ENCODE data around the gene RPP40.

DNA sequence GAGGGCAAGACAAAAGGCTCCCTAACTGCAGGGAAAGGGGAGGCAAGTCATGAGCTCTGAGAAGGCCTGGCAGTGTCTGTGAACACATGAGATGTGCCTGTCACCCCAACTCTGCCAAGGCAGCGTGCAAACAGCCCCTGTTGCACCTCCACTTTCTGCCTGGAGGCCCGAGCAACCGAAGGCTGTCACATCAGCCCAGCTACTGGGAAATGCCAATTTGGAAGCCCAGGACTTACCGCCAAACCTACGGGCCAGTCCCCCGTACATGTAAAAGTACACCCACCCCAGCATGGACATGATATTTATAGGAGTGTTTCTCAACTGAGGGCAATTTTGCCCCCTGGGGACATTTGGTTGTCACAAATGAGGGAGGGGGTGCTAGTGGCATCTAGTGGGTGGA lies 27.3 kb upstream of the RPP40 start:
- TF ChIP-seq HIVEP1 (CRISPR knock-in tag; IDR thresholded peaks at IDR 0.05), result no peak
- no peak for TF ChIP-seq BRD4 (CRISPR knock-in tag; IDR thresholded peaks at IDR 0.05)
- TF ChIP-seq, protein P1, sequence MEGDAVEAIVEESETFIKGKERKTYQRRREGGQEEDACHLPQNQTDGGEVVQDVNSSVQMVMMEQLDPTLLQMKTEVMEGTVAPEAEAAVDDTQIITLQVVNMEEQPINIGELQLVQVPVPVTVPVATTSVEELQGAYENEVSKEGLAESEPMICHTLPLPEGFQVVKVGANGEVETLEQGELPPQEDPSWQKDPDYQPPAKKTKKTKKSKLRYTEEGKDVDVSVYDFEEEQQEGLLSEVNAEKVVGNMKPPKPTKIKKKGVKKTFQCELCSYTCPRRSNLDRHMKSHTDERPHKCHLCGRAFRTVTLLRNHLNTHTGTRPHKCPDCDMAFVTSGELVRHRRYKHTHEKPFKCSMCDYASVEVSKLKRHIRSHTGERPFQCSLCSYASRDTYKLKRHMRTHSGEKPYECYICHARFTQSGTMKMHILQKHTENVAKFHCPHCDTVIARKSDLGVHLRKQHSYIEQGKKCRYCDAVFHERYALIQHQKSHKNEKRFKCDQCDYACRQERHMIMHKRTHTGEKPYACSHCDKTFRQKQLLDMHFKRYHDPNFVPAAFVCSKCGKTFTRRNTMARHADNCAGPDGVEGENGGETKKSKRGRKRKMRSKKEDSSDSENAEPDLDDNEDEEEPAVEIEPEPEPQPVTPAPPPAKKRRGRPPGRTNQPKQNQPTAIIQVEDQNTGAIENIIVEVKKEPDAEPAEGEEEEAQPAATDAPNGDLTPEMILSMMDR (CRISPR knock-in tag; IDR thresholded peaks at IDR 0.05), result no peak
- no peak for TF ChIP-seq EED (CRISPR knock-in tag; IDR thresholded peaks at IDR 0.05)
